22Rv1 (cell line): ENCODE results near the gene IDH2.

Source experiments
- H3K27ac ChIP-seq: fragments of 450-650 bp; 2 replicates; pipeline ENCODE4 v1.5.1; 2017
- CTCF ChIP-seq: fragments of 450-650 bp; IDR thresholded peaks from 2 replicates; pipeline ENCODE4 v1.5.1; 2017; ENCODE audit warnings: mild to moderate bottlenecking
- ZFX ChIP-seq: fragments of 450-650 bp; IDR thresholded peaks from 2 replicates; pipeline ENCODE4 v1.6.1; 2017; ENCODE audit warnings: antibody characterized with exemption, borderline replicate concordance

The IDH2 gene

GRCh38 chr15:90099868-90100831, 2.1 kb downstream of the IDH2 start:
- TF ChIP-seq CTCF: no peak
- TF ChIP-seq ZFX: no peak
- H3K27ac ChIP-seq: 0 out of 2 replicates have a peak overlapping the region, but pooled peaks have one; percentile 8

GRCh38 chr15:90099072-90099867, 3.0 kb downstream of the IDH2 start:
- TF ChIP-seq ZFX: no peak
- TF ChIP-seq CTCF: no peak
- no peak overlapping the region for H3K27ac ChIP-seq

- no peak overlapping the region for H3K27ac ChIP-seq
- no peak for TF ChIP-seq CTCF
- TF ChIP-seq ZFX: no peak
Observed at GRCh38 chr15:90097475-90097874, 4.8 kb downstream of the IDH2 start.

GRCh38 chr15:90095521-90095959, 6.7 kb downstream of the IDH2 start:
- TF ChIP-seq CTCF (no peak), ZFX (no peak)

GRCh38 chr15:90091156-90091931, 10.9 kb downstream of the IDH2 start:
- H3K27ac ChIP-seq: no peak overlapping the region
- TF ChIP-seq ZFX: no peak

More at GRCh38 chr15:90095521-90095959, 6.7 kb downstream of the IDH2 start:
- H3K27ac ChIP-seq: peak overlapping the region; percentile 38; the same call in 1 of the 2 replicates

GRCh38 chr15:90090226-90090848, 11.9 kb downstream of the IDH2 start:
- H3K27ac ChIP-seq: no peak overlapping the region
- TF ChIP-seq ZFX (no peak), CTCF (no peak)
